ENCODE data around the gene CAMTA1. TPM values are rescaled to one million over a fixed set of nuclear protein-coding genes. Genes with fewer than 3 reads are reported as not detected.
"Not testable (repeated sequence)": the region's sequence is repeated elsewhere in the genome, so short reads cannot be mapped to it uniquely, and the experiment has no call there.

Gene CAMTA1
- total RNA-seq, 1 donor from 2014 or later: 62.9 TPM

DNA sequence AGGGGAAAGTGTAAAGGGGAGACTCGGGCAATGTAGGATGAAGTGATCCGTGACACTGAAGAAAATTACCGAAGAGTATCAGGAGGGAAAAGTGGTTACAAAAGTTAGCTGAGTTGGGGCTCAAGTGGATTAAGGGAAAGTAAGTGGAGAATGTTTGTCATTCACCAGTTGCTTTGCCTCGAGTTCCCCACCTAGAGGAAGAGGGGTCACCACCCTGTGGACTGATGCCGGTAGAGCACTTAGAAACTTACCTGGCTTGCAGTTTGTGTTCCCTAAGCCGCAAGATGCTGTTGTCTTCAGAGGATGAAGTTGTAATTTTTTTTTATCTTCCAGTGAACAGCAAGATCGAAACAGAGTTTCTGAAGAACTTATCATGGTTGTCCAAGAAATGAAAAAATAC is 999.9 kb downstream of the CAMTA1 start:
- peaks cover 11% of the 10 kb centered on the region for H3K4me1 ChIP-seq
- peak overlapping the region; percentile 95 for H3K27ac ChIP-seq
- no peaks in the 10 kb centered on the region for H3K27me3 ChIP-seq
- H3K36me3 ChIP-seq: peaks cover 0 to 32% of the 10 kb centered on the region in 2 donors
- TF ChIP-seq POLR2A (IDR thresholded peaks at IDR 0.05): no peak
- TF ChIP-seq, protein P1, sequence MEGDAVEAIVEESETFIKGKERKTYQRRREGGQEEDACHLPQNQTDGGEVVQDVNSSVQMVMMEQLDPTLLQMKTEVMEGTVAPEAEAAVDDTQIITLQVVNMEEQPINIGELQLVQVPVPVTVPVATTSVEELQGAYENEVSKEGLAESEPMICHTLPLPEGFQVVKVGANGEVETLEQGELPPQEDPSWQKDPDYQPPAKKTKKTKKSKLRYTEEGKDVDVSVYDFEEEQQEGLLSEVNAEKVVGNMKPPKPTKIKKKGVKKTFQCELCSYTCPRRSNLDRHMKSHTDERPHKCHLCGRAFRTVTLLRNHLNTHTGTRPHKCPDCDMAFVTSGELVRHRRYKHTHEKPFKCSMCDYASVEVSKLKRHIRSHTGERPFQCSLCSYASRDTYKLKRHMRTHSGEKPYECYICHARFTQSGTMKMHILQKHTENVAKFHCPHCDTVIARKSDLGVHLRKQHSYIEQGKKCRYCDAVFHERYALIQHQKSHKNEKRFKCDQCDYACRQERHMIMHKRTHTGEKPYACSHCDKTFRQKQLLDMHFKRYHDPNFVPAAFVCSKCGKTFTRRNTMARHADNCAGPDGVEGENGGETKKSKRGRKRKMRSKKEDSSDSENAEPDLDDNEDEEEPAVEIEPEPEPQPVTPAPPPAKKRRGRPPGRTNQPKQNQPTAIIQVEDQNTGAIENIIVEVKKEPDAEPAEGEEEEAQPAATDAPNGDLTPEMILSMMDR (IDR thresholded peaks at IDR 0.05): no peak
- TF ChIP-seq POLR2AphosphoS5 (IDR thresholded peaks at IDR 0.05; ENCODE audit: insufficient read depth in 1 of 2, low read depth in 1 of 2): no peak
- intact Hi-C loops (cut with DNase I): no loop called here
- no peak for DNase-seq (ENCODE audit: extremely low spot score in 2 of 2)
- H3K4me3 ChIP-seq: peak overlapping the region; percentile 63 to 74
- no peaks in the 10 kb centered on the region for H3K9me3 ChIP-seq

DNA sequence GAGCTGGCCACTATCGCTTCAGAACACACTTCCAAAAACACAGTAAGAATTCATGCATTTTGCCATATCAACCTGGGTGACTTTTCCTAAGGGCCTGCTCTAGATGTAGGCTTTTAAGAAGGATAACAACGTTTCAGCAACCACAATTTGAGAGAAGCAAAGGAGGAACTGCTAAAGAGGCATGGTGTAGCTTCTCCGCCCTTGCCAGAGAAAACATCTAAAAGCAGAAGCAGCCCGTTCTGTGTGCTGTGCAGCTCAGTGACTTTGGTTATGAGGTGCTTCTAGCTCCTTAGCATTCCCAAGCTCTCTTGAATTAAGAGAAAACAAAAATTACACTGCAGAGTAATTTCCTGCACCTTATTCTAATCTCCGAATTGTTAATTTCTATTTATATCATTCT is 1001.5 kb downstream of the CAMTA1 start:
- TF ChIP-seq POLR2AphosphoS5 (IDR thresholded peaks at IDR 0.05; ENCODE audit: insufficient read depth in 1 of 2, low read depth in 1 of 2) (no peak), POLR2A (IDR thresholded peaks at IDR 0.05) (no peak)
- TF ChIP-seq, protein P1 (IDR thresholded peaks at IDR 0.05): no peak
- Histone ChIP-seq H3K4me3 (no peak overlapping the region), H3K4me1 (peaks cover 11% of the 10 kb centered on the region), H3K27me3 (no peaks in the 10 kb centered on the region), H3K27ac (no peak overlapping the region), H3K36me3 (peaks cover 0 to 43% of the 10 kb centered on the region in 2 donors), H3K9me3 (no peaks in the 10 kb centered on the region)
- no peak for DNase-seq (ENCODE audit: extremely low spot score in 2 of 2)
- intact Hi-C loops (cut with DNase I): no loop called here

DNA sequence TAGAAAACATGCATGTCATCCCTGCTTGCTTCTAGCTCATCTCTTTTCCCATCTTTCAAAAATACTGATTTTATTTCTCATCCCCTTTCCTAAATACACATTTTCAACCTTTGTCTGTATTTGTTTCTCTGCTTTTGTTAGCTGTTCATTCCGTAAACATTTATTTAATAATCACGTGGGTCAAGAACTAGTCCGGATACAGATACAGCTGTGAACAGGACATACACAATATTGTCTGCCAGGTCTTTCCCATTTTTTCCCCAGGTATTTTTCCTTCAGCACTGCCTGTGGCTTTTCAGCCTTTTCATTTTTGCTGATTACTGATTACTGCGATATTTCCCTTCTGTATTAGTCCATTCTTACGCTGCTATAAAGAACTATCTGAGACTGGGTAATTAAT is 1004.6 kb downstream of the CAMTA1 start:
- Histone ChIP-seq H3K27ac (no peak overlapping the region), H3K9me3 (no peaks in the 10 kb centered on the region), H3K4me1 (peaks cover 7% of the 10 kb centered on the region), H3K27me3 (no peaks in the 10 kb centered on the region), H3K4me3 (no peak overlapping the region), H3K36me3 (peaks cover 0 to 61% of the 10 kb centered on the region in 2 donors)
- no peak for TF ChIP-seq POLR2A (IDR thresholded peaks at IDR 0.05)
- no peak for TF ChIP-seq POLR2AphosphoS5 (IDR thresholded peaks at IDR 0.05; ENCODE audit: insufficient read depth in 1 of 2, low read depth in 1 of 2)
- TF ChIP-seq, protein P1 (IDR thresholded peaks at IDR 0.05): no peak
- no peak for DNase-seq (ENCODE audit: extremely low spot score in 2 of 2)
- intact Hi-C loops (cut with DNase I): no loop called here

DNA sequence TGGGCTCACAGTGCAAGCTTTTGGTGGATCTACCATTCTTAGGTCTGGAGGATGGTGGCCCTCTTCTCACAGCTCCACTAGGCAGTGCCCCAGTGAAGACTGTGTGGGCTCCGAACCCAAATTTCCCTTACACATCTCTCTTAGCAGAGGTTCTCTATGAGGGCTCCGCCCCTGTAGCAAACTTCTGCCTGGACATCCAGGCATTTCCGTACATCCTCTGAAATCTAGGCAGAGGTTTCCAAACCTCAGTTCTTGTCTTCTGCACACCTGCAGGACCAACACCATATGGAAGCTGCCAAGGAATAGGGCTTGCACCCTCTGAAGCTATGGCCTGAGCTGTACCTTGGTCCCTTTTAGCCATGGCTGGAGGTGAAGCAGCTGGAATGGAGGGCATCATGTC is 1005.8 kb downstream of the CAMTA1 start:
- H3K4me3 ChIP-seq; intact Hi-C loops (cut with DNase I); H3K4me1 ChIP-seq; H3K9me3 ChIP-seq; H3K27me3 ChIP-seq; DNase-seq (ENCODE audit: extremely low spot score in 2 of 2); H3K27ac ChIP-seq: not testable (repeated sequence)
- H3K36me3 ChIP-seq: peaks cover 0 to 65% of the 10 kb centered on the region in 2 donors

DNA sequence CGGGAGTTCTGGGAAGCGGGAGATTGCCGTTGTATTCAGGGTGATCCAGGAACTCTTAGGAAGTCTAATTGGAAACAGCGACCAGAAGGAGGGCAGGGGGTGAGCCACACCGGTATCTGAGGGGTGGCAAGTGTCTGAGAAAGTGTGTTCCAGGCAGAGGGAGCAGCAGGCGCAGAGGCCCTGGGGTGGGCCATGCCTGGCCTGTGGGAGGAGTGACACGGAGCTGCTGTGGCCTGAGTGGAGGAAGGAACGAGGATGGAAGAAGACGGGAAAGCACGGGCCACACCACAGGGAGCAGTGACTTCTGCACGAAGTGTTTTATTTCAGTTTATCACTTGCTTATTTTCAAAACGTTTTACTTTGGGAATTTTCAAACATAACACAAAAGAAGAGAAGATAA is 1010.2 kb downstream of the CAMTA1 start:
- no peak overlapping the region for H3K4me3 ChIP-seq
- H3K9me3 ChIP-seq: no peaks in the 10 kb centered on the region
- no peak for TF ChIP-seq POLR2A (IDR thresholded peaks at IDR 0.05)
- no peak for TF ChIP-seq POLR2AphosphoS5 (IDR thresholded peaks at IDR 0.05; ENCODE audit: insufficient read depth in 1 of 2, low read depth in 1 of 2)
- TF ChIP-seq, protein P1 (IDR thresholded peaks at IDR 0.05): no peak
- H3K36me3 ChIP-seq: peaks cover 0 to 68% of the 10 kb centered on the region in 2 donors
- DNase-seq (ENCODE audit: extremely low spot score in 2 of 2): no peak
- no peaks in the 10 kb centered on the region for H3K27me3 ChIP-seq
- H3K27ac ChIP-seq: no peak overlapping the region
- no peaks in the 10 kb centered on the region for H3K4me1 ChIP-seq
- intact Hi-C loops (cut with DNase I): no loop called here

DNA sequence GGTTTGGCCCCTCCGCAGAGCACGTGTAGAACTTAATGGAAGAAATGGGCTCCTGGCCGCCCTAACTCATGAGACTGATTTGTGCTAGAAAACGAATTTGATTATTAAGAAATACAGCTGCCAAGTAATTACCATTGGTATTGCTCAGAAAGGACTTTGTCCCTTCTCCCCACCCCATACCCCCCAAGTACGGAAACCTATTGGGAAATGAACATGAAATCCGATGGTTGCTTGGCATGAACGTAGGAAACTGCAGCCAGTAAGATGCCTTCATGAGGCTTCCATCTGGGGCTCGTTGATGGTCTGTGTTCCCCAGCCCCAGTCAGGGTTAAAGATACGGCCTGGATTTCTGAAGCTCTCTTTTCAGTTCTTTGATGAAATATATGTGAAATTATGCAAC is 1020.2 kb downstream of the CAMTA1 start:
- Histone ChIP-seq H3K36me3 (peaks cover 0 to 79% of the 10 kb centered on the region in 2 donors), H3K4me3 (no peak overlapping the region), H3K4me1 (no peaks in the 10 kb centered on the region), H3K9me3 (no peaks in the 10 kb centered on the region), H3K27ac (no peak overlapping the region), H3K27me3 (no peaks in the 10 kb centered on the region)
- intact Hi-C loops (cut with DNase I): no loop called here
- no peak for DNase-seq (ENCODE audit: extremely low spot score in 2 of 2)
- TF ChIP-seq POLR2A (IDR thresholded peaks at IDR 0.05) (no peak), POLR2AphosphoS5 (IDR thresholded peaks at IDR 0.05; ENCODE audit: insufficient read depth in 1 of 2, low read depth in 1 of 2) (no peak)
- TF ChIP-seq, protein P1 (IDR thresholded peaks at IDR 0.05): no peak
